ENCODE measurements around the gene DCBLD2. TPM values are rescaled to one million over a fixed set of nuclear protein-coding genes. Genes with fewer than 3 reads are reported as not detected.
A peak's percentile ranks its signal among the peaks of the same experiment; 100 is the strongest.

DCBLD2 gene
- total RNA-seq, 2 experiments from 2014 or later = 11.9 to 12.0 TPM

DNA sequence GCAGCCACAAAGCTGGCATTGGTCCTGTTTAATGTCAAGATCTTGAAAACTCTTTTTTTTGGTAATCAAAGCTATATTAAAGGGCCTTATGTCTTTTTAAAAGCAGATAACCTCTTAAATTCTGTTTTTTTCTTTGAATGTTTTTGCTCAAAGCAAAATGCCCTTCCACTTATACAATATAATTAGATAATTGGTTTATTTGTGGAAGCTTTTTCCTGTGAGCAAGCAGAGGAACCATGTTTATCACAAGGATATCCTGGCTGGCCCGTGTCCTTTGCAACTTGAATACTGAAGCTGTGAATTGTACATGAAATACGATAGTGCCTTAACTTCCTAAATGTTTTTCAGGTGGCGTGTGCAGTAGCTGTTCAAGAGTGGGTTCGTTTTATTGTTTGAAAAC is 135.8 kb downstream of the DCBLD2 start:
- peaks cover 17% of the 10 kb centered on the region for H3K4me1 ChIP-seq (ENCODE audit: insufficient read depth, low read length, poor library complexity, severe bottlenecking)
- no peaks in the 10 kb centered on the region for H3K9me3 ChIP-seq (ENCODE audit: low read length)
- POLR2A ChIA-PET = interaction anchor here (0.7 kb wide), 1 partner anchor 134 kb away, joined by 3 read pairs; no protein-coding TSS in a partner anchor
- no peaks in the 10 kb centered on the region for H4K20me1 ChIP-seq (ENCODE audit: insufficient read depth, low read length)
- peak overlapping the region; percentile 34 for H3K27ac ChIP-seq (ENCODE audit: low read depth, low read length, poor library complexity, severe bottlenecking)
- CTCF ChIA-PET (ENCODE audit: unreplicated experiment) = no interaction called here
- TF ChIP-seq, protein P1, sequence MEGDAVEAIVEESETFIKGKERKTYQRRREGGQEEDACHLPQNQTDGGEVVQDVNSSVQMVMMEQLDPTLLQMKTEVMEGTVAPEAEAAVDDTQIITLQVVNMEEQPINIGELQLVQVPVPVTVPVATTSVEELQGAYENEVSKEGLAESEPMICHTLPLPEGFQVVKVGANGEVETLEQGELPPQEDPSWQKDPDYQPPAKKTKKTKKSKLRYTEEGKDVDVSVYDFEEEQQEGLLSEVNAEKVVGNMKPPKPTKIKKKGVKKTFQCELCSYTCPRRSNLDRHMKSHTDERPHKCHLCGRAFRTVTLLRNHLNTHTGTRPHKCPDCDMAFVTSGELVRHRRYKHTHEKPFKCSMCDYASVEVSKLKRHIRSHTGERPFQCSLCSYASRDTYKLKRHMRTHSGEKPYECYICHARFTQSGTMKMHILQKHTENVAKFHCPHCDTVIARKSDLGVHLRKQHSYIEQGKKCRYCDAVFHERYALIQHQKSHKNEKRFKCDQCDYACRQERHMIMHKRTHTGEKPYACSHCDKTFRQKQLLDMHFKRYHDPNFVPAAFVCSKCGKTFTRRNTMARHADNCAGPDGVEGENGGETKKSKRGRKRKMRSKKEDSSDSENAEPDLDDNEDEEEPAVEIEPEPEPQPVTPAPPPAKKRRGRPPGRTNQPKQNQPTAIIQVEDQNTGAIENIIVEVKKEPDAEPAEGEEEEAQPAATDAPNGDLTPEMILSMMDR (conservative IDR thresholded peaks at IDR 0.05; ENCODE audit: low read length) = no peak
- TF ChIP-seq EZH2phosphoT487 (IDR thresholded peaks at IDR 0.05; ENCODE audit: borderline replicate concordance, low read depth, low read length) = no peak
- no peak for DNase-seq (ENCODE audit: low spot score)
- no peak overlapping the region for H3K4me2 ChIP-seq (ENCODE audit: low read length)
- no TSS peak for BruUV-seq (replicated peaks)
- no peaks in the 10 kb centered on the region for H3K9me2 ChIP-seq (ENCODE audit: insufficient read depth, low read length)
- intact Hi-C loops (cut with micrococcal nuclease; ENCODE audit: unreplicated experiment) = no loop called here
- H3K4me3 ChIP-seq (ENCODE audit: low read depth, low read length, poor library complexity, severe bottlenecking) = no peak overlapping the region
- H3K36me3 ChIP-seq (ENCODE audit: insufficient read depth, low read length) = no peaks in the 10 kb centered on the region
- H3K79me2 ChIP-seq (ENCODE audit: insufficient read depth, low read depth, low read length) = no peaks in the 10 kb centered on the region
- H2AFZ ChIP-seq (ENCODE audit: low read length) = no peak overlapping the region

DNA sequence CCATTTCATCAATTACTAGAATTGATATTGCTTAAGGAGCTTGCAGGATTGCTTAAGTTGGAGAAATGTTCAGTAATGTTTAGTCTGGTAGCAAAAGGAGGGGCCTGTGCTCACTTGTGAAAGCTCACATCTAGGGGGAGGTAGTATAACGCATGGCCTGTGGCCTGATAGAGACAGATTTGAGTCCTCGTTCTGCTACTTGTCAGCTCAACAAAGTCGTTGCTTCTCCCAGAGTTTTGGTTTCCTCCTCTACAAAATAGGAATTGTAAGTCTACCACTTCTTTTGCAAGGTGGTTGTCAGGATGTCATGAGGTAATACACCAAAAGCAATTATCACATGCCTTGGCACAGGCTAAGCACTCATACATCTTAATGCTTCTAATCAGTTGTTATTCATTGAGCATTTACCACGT is 137.0 kb downstream of the DCBLD2 start:
- Histone ChIP-seq H3K27ac (ENCODE audit: low read depth, low read length, poor library complexity, severe bottlenecking) (no peak overlapping the region), H3K4me3 (ENCODE audit: low read depth, low read length, poor library complexity, severe bottlenecking) (peak overlapping the region; percentile 46), H4K20me1 (ENCODE audit: insufficient read depth, low read length) (no peaks in the 10 kb centered on the region), H3K4me2 (ENCODE audit: low read length) (peak overlapping the region; percentile 36), H3K9me2 (ENCODE audit: insufficient read depth, low read length) (no peaks in the 10 kb centered on the region), H3K9me3 (ENCODE audit: low read length) (no peaks in the 10 kb centered on the region), H2AFZ (ENCODE audit: low read length) (no peak overlapping the region), H3K4me1 (ENCODE audit: insufficient read depth, low read length, poor library complexity, severe bottlenecking) (peaks cover 16% of the 10 kb centered on the region), H3K79me2 (ENCODE audit: insufficient read depth, low read depth, low read length) (no peaks in the 10 kb centered on the region), H3K36me3 (ENCODE audit: insufficient read depth, low read length) (no peaks in the 10 kb centered on the region)
- DNase-seq (ENCODE audit: low spot score) = no peak
- no TSS peak for BruUV-seq (replicated peaks)
- ChIA-PET CTCF (ENCODE audit: unreplicated experiment) (no interaction called here), POLR2A (interaction anchor here (0.6 to 1.0 kb wide), 2 partner anchors 8 to 16 kb away, joined by 3 read pairs; no protein-coding TSS in a partner anchor)
- intact Hi-C loops (cut with micrococcal nuclease; ENCODE audit: unreplicated experiment) = no loop called here
- TF ChIP-seq EZH2phosphoT487 (IDR thresholded peaks at IDR 0.05; ENCODE audit: borderline replicate concordance, low read depth, low read length) = no peak
- TF ChIP-seq, protein P1 (conservative IDR thresholded peaks at IDR 0.05; ENCODE audit: low read length) = no peak

DNA sequence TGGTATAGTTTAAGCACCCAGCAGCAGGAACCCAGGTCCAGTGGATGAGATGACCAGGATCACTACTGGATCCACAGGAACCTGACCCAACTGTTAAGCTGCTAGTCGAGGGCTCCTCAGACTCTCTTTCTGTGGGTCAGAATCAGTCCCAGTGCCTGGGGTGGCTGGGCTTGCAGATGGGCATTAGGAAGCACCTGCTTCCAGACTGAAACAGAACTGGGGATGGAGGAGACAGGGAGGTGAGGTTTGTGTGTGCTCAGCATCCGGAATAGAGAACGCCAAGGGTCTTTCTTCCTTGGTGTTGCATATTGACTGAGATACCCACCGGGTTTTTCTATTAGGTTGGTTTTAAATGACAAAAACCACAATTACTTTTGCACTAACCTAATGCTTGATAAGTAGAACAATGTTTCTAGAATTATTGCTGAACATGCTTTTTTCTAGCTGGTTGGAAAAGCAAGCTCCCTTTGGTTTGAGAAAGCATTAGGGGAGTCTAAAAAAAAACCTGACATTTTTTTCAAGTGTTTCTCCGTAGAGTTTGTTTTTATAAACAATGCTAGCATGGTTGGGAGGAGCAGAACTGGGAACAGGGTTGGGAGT is 137.6 kb downstream of the DCBLD2 start:
- peak overlapping the region; percentile 36 for H3K4me2 ChIP-seq (ENCODE audit: low read length)
- no peaks in the 10 kb centered on the region for H3K9me3 ChIP-seq (ENCODE audit: low read length)
- BruUV-seq (replicated peaks) = no TSS peak
- H3K27ac ChIP-seq (ENCODE audit: low read depth, low read length, poor library complexity, severe bottlenecking) = no peak overlapping the region
- H4K20me1 ChIP-seq (ENCODE audit: insufficient read depth, low read length) = no peaks in the 10 kb centered on the region
- H3K79me2 ChIP-seq (ENCODE audit: insufficient read depth, low read depth, low read length) = no peaks in the 10 kb centered on the region
- DNase-seq (ENCODE audit: low spot score) = no peak
- H3K4me1 ChIP-seq (ENCODE audit: insufficient read depth, low read length, poor library complexity, severe bottlenecking) = peaks cover 13% of the 10 kb centered on the region
- intact Hi-C loops (cut with micrococcal nuclease; ENCODE audit: unreplicated experiment) = no loop called here
- no peaks in the 10 kb centered on the region for H3K9me2 ChIP-seq (ENCODE audit: insufficient read depth, low read length)
- ChIA-PET CTCF (ENCODE audit: unreplicated experiment) (no interaction called here), POLR2A (interaction anchor here (0.6 to 1.0 kb wide), 2 partner anchors 9 to 16 kb away, joined by 3 read pairs; no protein-coding TSS in a partner anchor)
- H3K4me3 ChIP-seq (ENCODE audit: low read depth, low read length, poor library complexity, severe bottlenecking) = peak overlapping the region; percentile 46
- H3K36me3 ChIP-seq (ENCODE audit: insufficient read depth, low read length) = no peaks in the 10 kb centered on the region
- no peak for TF ChIP-seq EZH2phosphoT487 (IDR thresholded peaks at IDR 0.05; ENCODE audit: borderline replicate concordance, low read depth, low read length)
- TF ChIP-seq, protein P1 (conservative IDR thresholded peaks at IDR 0.05; ENCODE audit: low read length) = no peak
- H2AFZ ChIP-seq (ENCODE audit: low read length) = no peak overlapping the region

Data from OCI-LY7 (cell line).